H1 (cell line): ENCODE results near the gene TEX48.

Experiments
- BRCA1 ChIP-seq: IDR thresholded peaks from 2 replicates; pipeline ENCODE4 v1.6.1; 2012; ENCODE audit warnings: low read depth, low read length, improper control_type of control experiment
- EZH2 ChIP-seq: fragments of 200-600 bp; sonication (generic); IDR thresholded peaks from 2 replicates; pipeline ENCODE4 v1.7.1; 2012; ENCODE audit warnings: low read depth, mild to moderate bottlenecking, moderate library complexity, low read length, inconsistent platforms; ENCODE audit not compliant: severe bottlenecking
- RFX5 ChIP-seq: IDR thresholded peaks from 2 replicates; pipeline ENCODE4 v1.6.1; 2011; ENCODE audit warnings: low read depth, low read length, improper control_type of control experiment, borderline replicate concordance
- SUZ12 ChIP-seq: fragments of 200-600 bp; sonication (generic); IDR thresholded peaks from 2 replicates; pipeline ENCODE4 v1.6.1; 2012; ENCODE audit warnings: mild to moderate bottlenecking, inconsistent platforms, low read length, moderate library complexity, mixed read lengths
- TF ChIP-seq, protein P1 (sequence below), 3 experiments: IDR thresholded peaks; 1 replicate in 2 of 3; 2 replicates in 1 of 3; pipeline versions ENCODE4 v1.5.1 to v1.6.1; 2011; ENCODE audit warnings: low read length in 3 of 3, mild to moderate bottlenecking in 3 of 3, inconsistent platforms in 2 of 3, low read depth in 1 of 3, moderate library complexity in 1 of 3; ENCODE audit not compliant: insufficient read depth in 1 of 3; ENCODE audit errors: control extremely low read depth in 1 of 3

DNA sequence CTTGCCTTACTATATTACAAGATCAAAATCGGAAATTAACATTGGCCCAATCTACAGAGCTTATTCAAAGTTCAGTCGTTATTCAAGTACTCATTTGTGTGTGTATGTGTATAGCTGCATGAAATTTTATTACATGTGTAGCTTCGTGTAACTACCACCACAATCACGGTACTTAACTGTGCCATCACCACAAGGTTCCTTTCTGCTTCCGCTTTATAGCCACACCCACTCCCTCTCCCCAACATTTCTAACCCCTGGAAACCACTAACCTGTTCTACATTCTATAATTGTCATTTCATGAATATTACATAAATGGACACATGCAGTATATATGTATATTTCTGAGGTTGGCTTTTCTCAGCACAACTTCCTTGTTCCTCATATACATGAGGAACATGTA is 4.0 kb upstream of the TEX48 start:
- TF ChIP-seq SUZ12 (no peak), EZH2 (no peak), BRCA1 (no peak), RFX5 (no peak)
- TF ChIP-seq, protein P1, sequence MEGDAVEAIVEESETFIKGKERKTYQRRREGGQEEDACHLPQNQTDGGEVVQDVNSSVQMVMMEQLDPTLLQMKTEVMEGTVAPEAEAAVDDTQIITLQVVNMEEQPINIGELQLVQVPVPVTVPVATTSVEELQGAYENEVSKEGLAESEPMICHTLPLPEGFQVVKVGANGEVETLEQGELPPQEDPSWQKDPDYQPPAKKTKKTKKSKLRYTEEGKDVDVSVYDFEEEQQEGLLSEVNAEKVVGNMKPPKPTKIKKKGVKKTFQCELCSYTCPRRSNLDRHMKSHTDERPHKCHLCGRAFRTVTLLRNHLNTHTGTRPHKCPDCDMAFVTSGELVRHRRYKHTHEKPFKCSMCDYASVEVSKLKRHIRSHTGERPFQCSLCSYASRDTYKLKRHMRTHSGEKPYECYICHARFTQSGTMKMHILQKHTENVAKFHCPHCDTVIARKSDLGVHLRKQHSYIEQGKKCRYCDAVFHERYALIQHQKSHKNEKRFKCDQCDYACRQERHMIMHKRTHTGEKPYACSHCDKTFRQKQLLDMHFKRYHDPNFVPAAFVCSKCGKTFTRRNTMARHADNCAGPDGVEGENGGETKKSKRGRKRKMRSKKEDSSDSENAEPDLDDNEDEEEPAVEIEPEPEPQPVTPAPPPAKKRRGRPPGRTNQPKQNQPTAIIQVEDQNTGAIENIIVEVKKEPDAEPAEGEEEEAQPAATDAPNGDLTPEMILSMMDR (IDR thresholded peaks at IDR 0.05; ENCODE audit: control extremely low read depth in 1 of 3, insufficient read depth in 1 of 3, low read depth in 1 of 3, low read length in 3 of 3) = no peak
